Spinal cord (tissue), 10 donors: ENCODE data around the gene SRCIN1. TPM values are rescaled to one million over a fixed set of nuclear protein-coding genes. Genes with fewer than 3 reads are reported as not detected.
"Not testable (repeated sequence)": the region's sequence is repeated elsewhere in the genome, so short reads cannot be mapped to it uniquely, and the experiment has no call there.

Experiments used
- DNase-seq, 6 donors: peaks; one replicate each; pipeline versions ENCODE4 v3.0.0 to v3.0.0-alpha.2; 2013 to 2015; ENCODE audit warnings: low spot score in 6 of 6, low read depth in 4 of 6
- H3K27ac ChIP-seq: one replicate; pipeline ENCODE4 v1.5.1; 2013; ENCODE audit warnings: low read depth, low read length, control low read depth
- H3K27me3 ChIP-seq: one replicate; pipeline ENCODE4 v1.6.1; 2013; ENCODE audit warnings: low read length; ENCODE audit not compliant: control insufficient read depth, insufficient read depth
- H3K36me3 ChIP-seq: one replicate; pipeline ENCODE4 v1.6.1; 2013; ENCODE audit warnings: low read length; ENCODE audit not compliant: control insufficient read depth, insufficient read depth
- H3K4me1 ChIP-seq: one replicate; pipeline ENCODE4 v1.6.1; 2013; ENCODE audit warnings: low read length; ENCODE audit not compliant: control insufficient read depth, insufficient read depth
- H3K4me3 ChIP-seq: one replicate; pipeline ENCODE4 v1.5.1; 2013; ENCODE audit warnings: low read depth, low read length, control low read depth
- H3K9me3 ChIP-seq: one replicate; pipeline ENCODE4 v1.6.1; 2013; ENCODE audit warnings: low read length; ENCODE audit not compliant: control insufficient read depth, insufficient read depth
- WGBS: methylation state at CpG from one replicate; pipeline ENCODE4 v1.1.5; 2013; ENCODE audit warnings: missing lambda C conversion rate; ENCODE audit not compliant: insufficient coverage; 5-methylcytosine and 5-hydroxymethylcytosine counted together
- polyA plus RNA-seq, 2 donors: library from polyadenylated mRNA; unstranded; fragments of 120-200 nt; gene quantifications; one replicate each; pipeline ENCODE4 v1.2.1, GENCODE V29; 2013; ENCODE audit not compliant: insufficient read length in 2 of 2
- total RNA-seq, 2 donors: library from RNA; depleted of rRNA in 1 of 2; stranded (reverse); fragments of 120-200 nt in 1 of 2; fragments of >200 nt in 1 of 2; gene quantifications; one replicate each; pipeline versions ENCODE4 v1.2.3 to v1.2.4, GENCODE V29; 2013 to 2014
- donor health status: healthy.

SRCIN1 gene
- total and polyA plus RNA-seq, 4 donors: 16.0 to 79.4 (median 44.1) TPM

DNA sequence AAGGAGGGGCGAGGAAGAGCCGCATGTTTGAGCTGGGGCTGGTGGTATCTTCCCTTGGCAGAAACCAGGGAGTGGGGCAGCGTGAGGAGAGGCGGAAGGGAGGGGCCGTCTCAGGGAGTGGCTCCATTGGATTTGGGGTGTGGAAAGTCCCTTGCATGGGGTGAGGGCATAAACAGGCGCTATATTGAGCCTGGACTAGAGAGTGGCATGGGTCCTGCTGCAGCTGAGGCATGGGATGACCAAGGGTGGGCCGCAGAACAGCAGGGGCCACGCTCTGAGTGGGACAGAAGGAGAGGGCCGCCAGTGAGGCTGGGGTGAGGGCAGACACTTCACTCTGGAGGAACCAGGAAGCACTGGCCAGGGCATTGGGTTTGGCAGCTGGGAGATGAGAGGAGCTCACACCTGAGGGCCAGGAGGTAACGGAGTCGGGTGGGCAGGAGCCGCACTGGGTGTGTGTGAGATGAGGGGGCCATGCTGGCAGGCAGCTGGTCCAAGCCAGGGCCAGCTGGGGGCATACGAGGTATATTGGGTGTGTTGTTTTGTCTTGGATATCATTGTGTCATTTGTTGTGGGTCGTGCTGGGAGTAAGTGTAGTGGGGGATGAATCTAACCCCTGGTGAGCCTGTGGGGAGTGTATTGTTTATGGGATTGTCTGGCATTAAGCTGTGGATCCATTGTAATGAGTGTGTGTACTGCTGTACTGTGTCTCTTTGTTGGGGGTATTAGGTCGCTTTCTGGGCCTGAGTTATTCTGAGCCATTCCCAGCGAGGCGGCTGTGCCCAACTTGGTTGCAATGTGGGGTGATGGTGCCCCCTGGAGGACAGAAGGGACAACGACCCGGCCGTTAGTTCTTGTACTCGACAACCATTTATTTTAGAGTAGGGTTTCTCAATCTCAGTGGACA is 121.3 kb downstream of the SRCIN1 start:
- not testable (repeated sequence) for H3K27ac ChIP-seq, H3K9me3 ChIP-seq, H3K4me3 ChIP-seq, H3K27me3 ChIP-seq
- DNase-seq: peak in 2 of 6 donors; percentile 82 to 88
- WGBS: 62% methylated on average over 17 of the region's 21 CpGs
- Histone ChIP-seq H3K36me3 (peaks cover 49% of the 10 kb centered on the region), H3K4me1 (peaks cover 22% of the 10 kb centered on the region)

DNA sequence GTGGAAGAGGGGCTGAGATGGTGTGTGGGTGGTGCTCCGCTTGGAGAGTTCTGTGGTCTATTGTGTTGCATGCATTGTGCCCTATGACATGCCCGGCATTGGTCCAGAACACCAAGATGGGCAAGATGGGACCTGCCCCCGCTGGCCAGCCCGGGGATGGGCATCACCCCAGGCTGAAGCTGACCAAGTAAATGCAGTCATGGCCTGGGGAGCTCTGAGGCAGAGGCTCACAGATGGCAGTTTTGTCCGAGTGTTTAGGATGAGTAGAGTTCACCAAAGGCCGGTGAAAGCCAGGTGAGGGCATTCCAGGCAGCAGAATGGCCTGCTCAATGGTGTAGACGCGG is 123.1 kb downstream of the SRCIN1 start:
- not testable (repeated sequence) for H3K27me3 ChIP-seq, H3K27ac ChIP-seq, H3K4me3 ChIP-seq, H3K9me3 ChIP-seq, DNase-seq
- Histone ChIP-seq H3K4me1 (peaks cover 22% of the 10 kb centered on the region), H3K36me3 (peaks cover 66% of the 10 kb centered on the region)
- 71% methylated on average over 5 of the region's 8 CpGs for WGBS

DNA sequence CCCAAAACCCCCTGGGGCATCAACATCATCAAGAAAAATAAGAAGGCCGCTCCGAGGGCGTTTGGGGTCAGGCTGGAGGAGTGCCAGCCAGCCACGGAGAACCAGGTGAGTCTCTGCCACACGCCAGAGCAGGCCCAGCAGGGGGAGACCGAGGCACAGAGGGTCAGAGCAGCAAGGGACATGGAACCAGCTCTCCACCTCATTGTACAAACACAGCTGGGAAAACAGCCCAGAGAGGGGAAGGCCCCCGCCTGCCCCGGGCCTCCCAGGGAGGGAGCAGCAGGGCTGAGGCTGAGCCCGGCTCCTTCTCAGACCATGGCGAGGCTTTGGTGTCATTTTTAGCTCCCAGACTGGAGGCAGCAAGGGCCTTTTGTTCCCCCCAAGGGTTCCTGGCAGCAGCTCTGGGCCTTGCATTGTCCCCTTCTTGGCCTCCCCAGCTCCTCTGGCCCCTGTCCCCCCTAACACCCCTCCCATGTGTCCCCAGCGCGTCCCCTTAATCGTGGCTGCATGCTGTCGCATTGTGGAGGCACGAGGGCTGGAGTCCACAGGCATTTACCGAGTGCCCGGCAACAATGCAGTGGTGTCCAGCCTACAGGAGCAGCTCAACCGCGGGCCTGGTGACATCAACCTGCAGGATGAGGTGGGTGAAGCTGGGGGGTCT is 123.6 kb downstream of the SRCIN1 start:
- peaks cover 66% of the 10 kb centered on the region for H3K36me3 ChIP-seq
- H3K4me1 ChIP-seq: peaks cover 22% of the 10 kb centered on the region
- 44% methylated on average over 12 of the region's 19 CpGs for WGBS
- H3K27ac ChIP-seq, H3K9me3 ChIP-seq, H3K27me3 ChIP-seq, H3K4me3 ChIP-seq: not testable (repeated sequence)
- DNase-seq: peak in 1 of 6 donors; percentile 65

Other genes starting within 250 kb of the SRCIN1 start
- gene ARHGAP23, start 177.5 kb downstream of the SRCIN1 start, total RNA-seq: 10 to 100 TPM; 49.0 to 52.6 TPM
- 10 to 100 TPM; 68.9 to 88.0 TPM for gene ARHGAP23, start 177.5 kb downstream of the SRCIN1 start, polyA plus RNA-seq
- 1 to 10 TPM in 1 of 2 donors, under 1 TPM in 1; 0.50 to 1.7 TPM for gene EPOP, start 69.0 kb upstream of the SRCIN1 start, total RNA-seq
- 1 to 10 TPM; 2.0 to 2.3 TPM for gene EPOP, start 69.0 kb upstream of the SRCIN1 start, polyA plus RNA-seq
- 10 to 100 TPM; 18.4 to 60.9 TPM for gene MLLT6, start 99.3 kb upstream of the SRCIN1 start, total RNA-seq
- gene MLLT6, start 99.3 kb upstream of the SRCIN1 start, polyA plus RNA-seq: 10 to 100 TPM; 62.7 to 94.1 TPM
- gene CISD3, start 124.4 kb upstream of the SRCIN1 start, total RNA-seq: 1 to 10 TPM; 2.1 to 5.1 TPM
- gene CISD3, start 124.4 kb upstream of the SRCIN1 start, polyA plus RNA-seq: 10 to 100 TPM; 18.5 to 18.6 TPM
- 10 to 100 TPM in 1 of 2 donors, 1 to 10 TPM in 1; 9.1 to 29.1 TPM for gene PCGF2, start 142.4 kb upstream of the SRCIN1 start, total RNA-seq
- gene PCGF2, start 142.4 kb upstream of the SRCIN1 start, polyA plus RNA-seq: 100 to 1,000 TPM in 1 of 2 donors, 10 to 100 TPM in 1; 93.1 to 110 TPM
- gene PSMB3, start 146.8 kb upstream of the SRCIN1 start, total RNA-seq: 100 to 1,000 TPM; 149 to 241 TPM
- 100 to 1,000 TPM; 120 to 123 TPM for gene PSMB3, start 146.8 kb upstream of the SRCIN1 start, polyA plus RNA-seq
- 10 to 100 TPM; 66.1 to 99.8 TPM for gene PIP4K2B, start 193.6 kb upstream of the SRCIN1 start, total RNA-seq
- 100 to 1,000 TPM; 174 to 198 TPM for gene PIP4K2B, start 193.6 kb upstream of the SRCIN1 start, polyA plus RNA-seq
- gene CWC25, start 219.4 kb upstream of the SRCIN1 start, total RNA-seq: 10 to 100 TPM in 1 of 2 donors, 1 to 10 TPM in 1; 8.2 to 15.2 TPM
- gene CWC25, start 219.4 kb upstream of the SRCIN1 start, polyA plus RNA-seq: 10 to 100 TPM; 17.6 to 21.2 TPM
- gene RPL23, start 247.8 kb upstream of the SRCIN1 start, total RNA-seq: 1,000 to 10,000 TPM; 1,083 to 2,232 TPM
- gene RPL23, start 247.8 kb upstream of the SRCIN1 start, polyA plus RNA-seq: 1,000 to 10,000 TPM; 1,171 to 1,254 TPM